Measurements from ENCODE around the gene MID1IP1. TPM values are rescaled to one million over a fixed set of nuclear protein-coding genes. Genes with fewer than 3 reads are reported as not detected.

The MID1IP1 gene
- total RNA-seq, 1 donor from 2014 or later: 52.9 TPM

DNA sequence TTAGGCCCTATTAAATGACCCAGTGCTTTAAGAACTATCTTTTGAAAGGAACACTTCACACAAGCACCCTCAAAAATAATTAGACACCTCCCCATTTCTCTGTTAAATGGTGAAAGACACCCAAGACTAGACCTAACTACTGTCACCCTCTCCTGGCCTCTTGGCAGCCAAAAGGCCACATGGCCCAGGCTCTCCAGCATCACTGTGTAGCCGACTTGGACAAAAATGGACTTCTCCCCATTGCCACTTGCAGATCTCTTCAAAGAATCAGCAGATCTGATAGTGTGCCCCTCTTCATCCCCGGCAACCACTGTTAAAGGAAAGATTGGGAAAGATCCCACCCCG, 2.0 kb downstream of the MID1IP1 start:
- DNase-seq (ENCODE audit: low read depth, low spot score): no peak
- H3K36me3 Mint-ChIP-seq (ENCODE audit: low read depth): peaks cover 13% of the 10 kb centered on the region
- H3K9me3 Mint-ChIP-seq: peaks cover 3% of the 10 kb centered on the region
- H3K27me3 Mint-ChIP-seq (ENCODE audit: low read depth): no peaks in the 10 kb centered on the region
- TF ChIP-seq CTCF (conservative IDR thresholded peaks at IDR 0.05): no peak
- H3K27ac Mint-ChIP-seq (ENCODE audit: unreplicated experiment): peak overlapping the region; percentile 94
- peak overlapping the region; percentile 100 for H3K4me3 Mint-ChIP-seq
- H3K4me1 Mint-ChIP-seq: peaks cover 35% of the 10 kb centered on the region

GRCh38 chrX:38803588-38804431, 2.6 kb downstream of the MID1IP1 start:
- no peaks in the 10 kb centered on the region for H3K27me3 Mint-ChIP-seq (ENCODE audit: low read depth)
- TF ChIP-seq CTCF (conservative IDR thresholded peaks at IDR 0.05): no peak
- H3K9me3 Mint-ChIP-seq: no peaks in the 10 kb centered on the region
- peaks cover 13% of the 10 kb centered on the region for H3K36me3 Mint-ChIP-seq (ENCODE audit: low read depth)
- H3K27ac Mint-ChIP-seq (ENCODE audit: unreplicated experiment): peak overlapping the region; percentile 94
- DNase-seq (ENCODE audit: low read depth, low spot score): peak; percentile 63
- H3K4me1 Mint-ChIP-seq: peaks cover 38% of the 10 kb centered on the region
- H3K4me3 Mint-ChIP-seq: peak overlapping the region; percentile 100

DNA sequence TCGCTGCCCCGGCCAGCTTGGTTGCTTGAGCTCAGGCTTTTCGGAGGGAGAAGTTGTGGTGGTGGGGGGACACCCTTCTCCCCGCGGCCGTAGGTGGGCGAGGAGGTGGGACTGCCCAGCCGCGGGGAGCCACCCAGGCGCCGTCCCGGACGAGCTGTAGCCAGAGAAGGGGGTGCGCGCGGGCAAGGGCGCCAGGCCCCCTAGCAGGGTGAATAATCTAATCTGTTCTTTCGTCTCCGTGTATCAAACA, 3.1 kb downstream of the MID1IP1 start:
- TF ChIP-seq CTCF (conservative IDR thresholded peaks at IDR 0.05): no peak
- H3K27ac Mint-ChIP-seq (ENCODE audit: unreplicated experiment): peak overlapping the region; percentile 92
- no peaks in the 10 kb centered on the region for H3K9me3 Mint-ChIP-seq
- H3K27me3 Mint-ChIP-seq (ENCODE audit: low read depth): no peaks in the 10 kb centered on the region
- H3K4me3 Mint-ChIP-seq: peak overlapping the region; percentile 100
- DNase-seq (ENCODE audit: low read depth, low spot score): no peak
- peaks cover 38% of the 10 kb centered on the region for H3K4me1 Mint-ChIP-seq
- peaks cover 13% of the 10 kb centered on the region for H3K36me3 Mint-ChIP-seq (ENCODE audit: low read depth)

DNA sequence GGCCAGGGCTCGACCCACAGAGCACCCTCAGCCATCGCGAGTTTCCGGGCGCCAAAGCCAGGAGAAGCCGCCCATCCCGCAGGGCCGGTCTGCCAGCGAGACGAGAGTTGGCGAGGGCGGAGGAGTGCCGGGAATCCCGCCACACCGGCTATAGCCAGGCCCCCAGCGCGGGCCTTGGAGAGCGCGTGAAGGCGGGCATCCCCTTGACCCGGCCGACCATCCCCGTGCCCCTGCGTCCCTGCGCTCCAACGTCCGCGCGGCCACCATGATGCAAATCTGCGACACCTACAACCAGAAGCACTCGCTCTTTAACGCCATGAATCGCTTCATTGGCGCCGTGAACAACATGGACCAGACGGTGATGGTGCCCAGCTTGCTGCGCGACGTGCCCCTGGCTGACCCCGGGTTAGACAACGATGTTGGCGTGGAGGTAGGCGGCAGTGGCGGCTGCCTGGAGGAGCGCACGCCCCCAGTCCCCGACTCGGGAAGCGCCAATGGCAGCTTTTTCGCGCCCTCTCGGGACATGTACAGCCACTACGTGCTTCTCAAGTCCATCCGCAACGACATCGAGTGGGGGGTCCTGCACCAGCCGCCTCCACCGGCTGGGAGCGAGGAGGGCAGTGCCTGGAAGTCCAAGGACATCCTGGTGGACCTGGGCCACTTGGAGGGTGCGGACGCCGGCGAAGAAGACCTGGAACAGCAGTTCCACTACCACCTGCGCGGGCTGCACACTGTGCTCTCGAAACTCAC, 3.6 kb downstream of the MID1IP1 start:
- no peaks in the 10 kb centered on the region for H3K27me3 Mint-ChIP-seq (ENCODE audit: low read depth)
- no peaks in the 10 kb centered on the region for H3K9me3 Mint-ChIP-seq
- H3K36me3 Mint-ChIP-seq (ENCODE audit: low read depth): peaks cover 13% of the 10 kb centered on the region
- H3K4me3 Mint-ChIP-seq: peak overlapping the region; percentile 100
- no peak for TF ChIP-seq CTCF (conservative IDR thresholded peaks at IDR 0.05)
- DNase-seq (ENCODE audit: low read depth, low spot score): no peak
- H3K4me1 Mint-ChIP-seq: peaks cover 43% of the 10 kb centered on the region
- peak overlapping the region; percentile 91 for H3K27ac Mint-ChIP-seq (ENCODE audit: unreplicated experiment)

DNA sequence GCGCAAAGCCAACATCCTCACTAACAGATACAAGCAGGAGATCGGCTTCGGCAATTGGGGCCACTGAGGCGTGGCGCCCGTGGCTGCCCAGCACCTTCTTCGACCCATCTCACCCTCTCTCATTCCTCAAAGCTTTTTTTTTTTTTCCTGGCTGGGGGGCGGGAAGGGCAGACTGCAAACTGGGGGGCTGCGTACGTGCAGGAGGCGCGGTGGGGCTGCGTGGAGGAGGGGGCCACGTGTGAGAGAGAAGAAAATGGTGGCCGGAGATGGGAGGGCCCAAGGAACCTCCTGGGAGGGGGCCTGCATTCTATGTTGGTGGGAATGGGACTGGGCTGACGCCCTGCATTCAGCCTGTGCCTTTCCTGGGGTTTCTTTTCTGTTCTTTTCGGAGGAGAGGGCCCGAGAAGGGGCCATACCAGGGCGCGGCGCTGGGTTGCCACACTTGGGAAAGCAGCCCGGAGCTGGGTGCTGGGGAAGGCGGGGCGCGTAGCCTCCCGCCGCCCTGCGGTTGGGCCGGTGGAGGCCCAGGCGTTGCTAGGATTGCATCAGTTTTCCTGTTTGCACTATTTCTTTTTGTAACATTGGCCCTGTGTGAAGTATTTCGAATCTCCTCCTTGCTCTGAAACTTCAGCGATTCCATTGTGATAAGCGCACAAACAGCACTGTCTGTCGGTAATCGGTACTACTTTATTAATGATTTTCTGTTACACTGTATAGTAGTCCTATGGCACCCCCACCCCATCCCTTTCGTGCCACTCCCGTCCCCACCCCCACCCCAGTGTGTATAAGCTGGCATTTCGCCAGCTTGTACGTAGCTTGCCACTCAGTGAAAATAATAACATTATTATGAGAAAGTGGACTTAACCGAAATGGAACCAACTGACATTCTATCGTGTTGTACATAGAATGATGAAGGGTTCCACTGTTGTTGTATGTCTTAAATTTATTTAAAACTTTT, 4.5 kb downstream of the MID1IP1 start:
- no peak for TF ChIP-seq CTCF (conservative IDR thresholded peaks at IDR 0.05)
- H3K4me1 Mint-ChIP-seq: peaks cover 43% of the 10 kb centered on the region
- peak overlapping the region; percentile 91 for H3K27ac Mint-ChIP-seq (ENCODE audit: unreplicated experiment)
- H3K36me3 Mint-ChIP-seq (ENCODE audit: low read depth): peaks cover 9% of the 10 kb centered on the region
- no peak for DNase-seq (ENCODE audit: low read depth, low spot score)
- peak overlapping the region; percentile 100 for H3K4me3 Mint-ChIP-seq
- H3K9me3 Mint-ChIP-seq: no peaks in the 10 kb centered on the region
- H3K27me3 Mint-ChIP-seq (ENCODE audit: low read depth): no peaks in the 10 kb centered on the region

Measured in neural crest cell (in vitro differentiated cells).